HCT116 (cell line): ENCODE data around the gene VTN. TPM values are rescaled to one million over a fixed set of nuclear protein-coding genes. Genes with fewer than 3 reads are reported as not detected.

Experiments
- ATAC-seq: fragments of 200-7000 bp; cut with Tn5 transposase; 2 replicates; pipeline ENCODE4 v1.9.1; 2020; ENCODE audit warnings: mild to moderate bottlenecking, moderate library complexity
- BruUV-seq: library from RNA; stranded (reverse); fragments of 400-500 nt; replicated peaks from 2 replicates; lab custom pipeline; 2021; lab: Mats Ljungman, UMichigan
- CTCF ChIA-PET: fragments of 300-600 bp; sonication (Branson Sonifier 250); formaldehyde crosslinking; loops from one replicate; lab custom pipeline; 2021; ENCODE audit warnings: antibody characterized with exemption; lab: Charles Lee
- POLR2A ChIA-PET: fragments of 300-600, 350-600 bp; sonication (Branson Sonifier 250); formaldehyde crosslinking; loops from one replicate; lab custom pipeline; 2021; ENCODE audit warnings: antibody characterized with exemption; lab: Charles Lee
- RAD21 ChIA-PET, 2 experiments: fragments of 300-600 bp; sonication (Branson Sonifier 250); formaldehyde crosslinking; loops; one replicate each; lab custom pipeline; 2023; ENCODE audit warnings: low total read pairs in 2 of 2; ENCODE audit not compliant: uncharacterized antibody in 2 of 2, unreplicated experiment in 2 of 2, low non-redundant PET in 1 of 2; lab: Charles Lee
- DNase-seq: peaks from one replicate; pipeline ENCODE4 v3.0.0-alpha.2; 2010; ENCODE audit warnings: low read depth, low spot score
- H2AFZ ChIP-seq: fragments of 200-600 bp; shearing (Covaris generic), sonication (generic); 2 replicates; pipeline ENCODE4 v1.6.1; 2017; ENCODE audit warnings: low read depth, mixed run types, mixed read lengths, antibody characterized with exemption, low read length; ENCODE audit not compliant: poor library complexity, severe bottlenecking
- H3K27ac ChIP-seq: 2 replicates; pipeline ENCODE4 v1.5.1; 2012; ENCODE audit warnings: low read depth, low read length
- H3K27me3 ChIP-seq: fragments of 200-600 bp; sonication (generic); 2 replicates; pipeline ENCODE4 v1.6.1; 2016; ENCODE audit warnings: mixed run types, low read length, mixed read lengths; ENCODE audit not compliant: insufficient read depth
- H3K36me3 ChIP-seq, 2 experiments: fragments of 200-500 bp in 1 of 2; fragments of 200-600 bp in 1 of 2; sonication (Bioruptor generic) in 1 of 2; sonication (generic) in 1 of 2; 2 replicates each; pipeline versions ENCODE4 v1.5.1 to v1.6.1; 2014 to 2016; ENCODE audit warnings: low read length in 2 of 2, inconsistent platforms in 1 of 2, mixed read lengths in 1 of 2, mixed run types in 1 of 2; ENCODE audit not compliant: insufficient read depth in 2 of 2, control insufficient read depth in 1 of 2
- H3K4me1 ChIP-seq, 2 experiments: fragments of 200-600 bp in 1 of 2; sonication (generic) in 1 of 2; 2 replicates each; pipeline versions ENCODE4 v1.5.1 to v1.6.1; 2012 to 2017; ENCODE audit warnings: low read length in 2 of 2, inconsistent platforms in 1 of 2, mild to moderate bottlenecking in 1 of 2, mixed read lengths in 1 of 2, mixed run types in 1 of 2, moderate library complexity in 1 of 2; ENCODE audit not compliant: insufficient read depth in 2 of 2, control insufficient read depth in 1 of 2
- H3K4me2 ChIP-seq: fragments of 200-600 bp; sonication (generic); 2 replicates; pipeline ENCODE4 v1.6.1; 2017; ENCODE audit warnings: mixed run types, low read length, mixed read lengths
- H3K4me3 ChIP-seq, 2 experiments: fragments of 200-600 bp in 1 of 2; sonication (generic) in 1 of 2; replicated peaks in 1 of 2; 2 replicates each; pipeline ENCODE4 v1.5.1; 2011 to 2016; ENCODE audit warnings: low read length in 2 of 2, control low read depth in 1 of 2, low read depth in 1 of 2, mild to moderate bottlenecking in 1 of 2, mixed read lengths in 1 of 2, mixed run types in 1 of 2
- H3K79me2 ChIP-seq: fragments of 200-600 bp; sonication (generic); 2 replicates; pipeline ENCODE4 v1.6.1; 2017; ENCODE audit warnings: mild to moderate bottlenecking, mixed run types, low read length, moderate library complexity, mixed read lengths; ENCODE audit not compliant: insufficient read depth
- H3K9ac ChIP-seq: fragments of 200-600 bp; sonication (generic); 2 replicates; pipeline ENCODE4 v1.6.1; 2016; ENCODE audit warnings: low read length, mixed read lengths
- H3K9me2 ChIP-seq: fragments of 200-600 bp; sonication (generic), shearing (Covaris generic); 2 replicates; pipeline ENCODE4 v1.6.1; 2017; ENCODE audit warnings: mixed run types, mild to moderate bottlenecking, moderate library complexity; ENCODE audit not compliant: insufficient read depth
- H3K9me3 ChIP-seq, 2 experiments: fragments of 200-500 bp in 1 of 2; fragments of 200-600 bp in 1 of 2; sonication (Bioruptor generic) in 1 of 2; sonication (generic) in 1 of 2; 2 replicates each; pipeline ENCODE4 v1.6.1; 2014 to 2017; ENCODE audit warnings: low read length in 2 of 2, mixed read lengths in 2 of 2, inconsistent platforms in 1 of 2, low read depth in 1 of 2, mild to moderate bottlenecking in 1 of 2, mixed run types in 1 of 2, moderate library complexity in 1 of 2; ENCODE audit not compliant: control insufficient read depth in 1 of 2, insufficient read depth in 1 of 2
- H4K20me1 ChIP-seq: fragments of 200-600 bp; sonication (generic), shearing (Covaris generic); 2 replicates; pipeline ENCODE4 v1.6.1; 2017; ENCODE audit warnings: mixed run types, mild to moderate bottlenecking, moderate library complexity; ENCODE audit not compliant: insufficient read depth
- EGR1 ChIP-seq: IDR thresholded peaks from 2 replicates; pipeline ENCODE4 v1.6.1; 2012; ENCODE audit warnings: low read depth
- ELF1 ChIP-seq: IDR thresholded peaks from 2 replicates; pipeline ENCODE4 v1.6.1; 2012; ENCODE audit warnings: low read depth, borderline replicate concordance
- FOSL1 ChIP-seq: IDR thresholded peaks from 2 replicates; pipeline ENCODE4 v1.6.1; 2012; ENCODE audit warnings: low read depth
- SIN3A ChIP-seq: IDR thresholded peaks from 2 replicates; pipeline ENCODE4 v1.6.1; 2012; ENCODE audit warnings: low read depth
- SP1 ChIP-seq: IDR thresholded peaks from 2 replicates; pipeline ENCODE4 v1.6.1; 2012; ENCODE audit warnings: low read depth
- TCF7L2 ChIP-seq: IDR thresholded peaks from 2 replicates; pipeline ENCODE4 v1.7.0; 2011; ENCODE audit warnings: borderline replicate concordance, inconsistent platforms; ENCODE audit not compliant: insufficient read depth, insufficient read length; ENCODE audit errors: extremely low read depth
- ZFX ChIP-seq: fragments of 450-650 bp; IDR thresholded peaks from 2 replicates; pipeline ENCODE4 v1.6.1; 2017
- intact Hi-C: fragments of 100-400 bp; cut with micrococcal nuclease; formaldehyde crosslinking; loops from 2 replicates; pipeline ENCODE4 v1.10.0; 2022
- total RNA-seq: library from RNA; stranded (reverse); gene quantifications from one replicate; pipeline ENCODE4 v1.2.1, GENCODE V29; 2021; ENCODE audit not compliant: unreplicated experiment
- TF ChIP-seq, protein P1 (sequence below): IDR thresholded peaks from 2 replicates; pipeline ENCODE4 v1.6.1; 2012
- TF ChIP-seq, protein P2 (sequence below): IDR thresholded peaks from 2 replicates; pipeline ENCODE4 v1.6.1; 2011; ENCODE audit warnings: mild to moderate bottlenecking, low read length, moderate library complexity; ENCODE audit not compliant: insufficient replicate concordance; ENCODE audit errors: extremely low read depth

Gene VTN
- total RNA-seq, 1 experiment from 2014 or later: 1.5 TPM

DNA sequence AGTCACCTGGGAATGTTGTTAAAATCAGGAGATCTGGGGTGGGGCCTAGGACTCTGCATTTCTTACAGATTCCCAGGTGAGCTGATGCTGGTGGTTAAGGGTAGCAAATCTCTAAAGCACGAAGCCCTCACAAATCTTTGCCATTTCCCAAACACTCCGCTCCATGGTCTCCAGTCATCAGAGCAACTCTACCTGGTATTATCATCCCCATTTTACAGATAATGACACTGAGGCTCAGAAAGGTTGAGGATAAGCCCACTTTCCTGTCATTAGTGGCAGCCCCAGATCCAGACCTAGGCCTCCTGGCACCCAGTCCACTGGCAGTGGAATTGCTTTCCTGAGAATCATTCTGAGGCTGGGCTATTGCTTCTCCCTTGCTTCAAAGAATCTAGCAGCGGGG, 27.2 kb upstream of the VTN start:
- Histone ChIP-seq H3K4me1 (no peaks in the 10 kb centered on the region), H2AFZ (no peak overlapping the region), H3K27me3 (no peaks in the 10 kb centered on the region), H3K9me3 (no peaks in the 10 kb centered on the region), H3K9ac (no peak overlapping the region), H3K9me2 (no peaks in the 10 kb centered on the region), H3K36me3 (peaks cover 10 to 13% of the 10 kb centered on the region in 2 experiments; a peak in 3 of 4 replicates), H3K27ac (no peak overlapping the region), H3K4me3 (no peak overlapping the region), H3K79me2 (no peaks in the 10 kb centered on the region), H4K20me1 (no peaks in the 10 kb centered on the region), H3K4me2 (no peak overlapping the region)
- RAD21 ChIA-PET: no interaction called here
- CTCF ChIA-PET: no interaction called here
- intact Hi-C loops: no loop called here
- TF ChIP-seq TCF7L2 (no peak), SP1 (no peak), ZFX (no peak), EGR1 (no peak), ELF1 (no peak), FOSL1 (no peak), SIN3A (no peak)
- TF ChIP-seq, protein P1, sequence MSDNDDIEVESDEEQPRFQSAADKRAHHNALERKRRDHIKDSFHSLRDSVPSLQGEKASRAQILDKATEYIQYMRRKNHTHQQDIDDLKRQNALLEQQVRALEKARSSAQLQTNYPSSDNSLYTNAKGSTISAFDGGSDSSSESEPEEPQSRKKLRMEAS: no peak
- TF ChIP-seq, protein P2, sequence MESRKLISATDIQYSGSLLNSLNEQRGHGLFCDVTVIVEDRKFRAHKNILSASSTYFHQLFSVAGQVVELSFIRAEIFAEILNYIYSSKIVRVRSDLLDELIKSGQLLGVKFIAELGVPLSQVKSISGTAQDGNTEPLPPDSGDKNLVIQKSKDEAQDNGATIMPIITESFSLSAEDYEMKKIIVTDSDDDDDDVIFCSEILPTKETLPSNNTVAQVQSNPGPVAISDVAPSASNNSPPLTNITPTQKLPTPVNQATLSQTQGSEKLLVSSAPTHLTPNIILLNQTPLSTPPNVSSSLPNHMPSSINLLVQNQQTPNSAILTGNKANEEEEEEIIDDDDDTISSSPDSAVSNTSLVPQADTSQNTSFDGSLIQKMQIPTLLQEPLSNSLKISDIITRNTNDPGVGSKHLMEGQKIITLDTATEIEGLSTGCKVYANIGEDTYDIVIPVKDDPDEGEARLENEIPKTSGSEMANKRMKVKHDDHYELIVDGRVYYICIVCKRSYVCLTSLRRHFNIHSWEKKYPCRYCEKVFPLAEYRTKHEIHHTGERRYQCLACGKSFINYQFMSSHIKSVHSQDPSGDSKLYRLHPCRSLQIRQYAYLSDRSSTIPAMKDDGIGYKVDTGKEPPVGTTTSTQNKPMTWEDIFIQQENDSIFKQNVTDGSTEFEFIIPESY: no peak
- ATAC-seq (no peak), DNase-seq (no peak)
- POLR2A ChIA-PET: no interaction called here
- BruUV-seq: no TSS peak
